ENCODE data around the gene SCAMP2.

DNA sequence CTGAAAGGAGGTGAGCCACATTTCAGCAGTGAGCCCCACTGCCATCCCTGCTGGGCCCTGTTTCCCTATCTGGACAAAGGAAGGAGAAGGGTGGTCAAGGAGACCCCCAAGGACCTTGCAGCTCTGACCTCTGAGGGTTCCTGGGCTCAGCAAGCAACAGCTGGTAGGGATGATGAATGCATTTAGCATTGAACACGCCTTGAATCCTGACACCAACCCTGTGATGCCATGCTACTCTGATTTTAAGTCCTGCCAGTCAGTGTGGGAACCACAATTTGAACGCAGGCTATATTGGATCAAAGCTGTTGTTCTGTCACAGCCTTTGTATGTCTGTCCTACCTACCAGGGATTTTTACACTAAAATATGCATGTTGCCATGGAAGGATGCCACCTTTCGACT lies 23.2 kb upstream of the SCAMP2 start:
- TF ChIP-seq, protein P1, sequence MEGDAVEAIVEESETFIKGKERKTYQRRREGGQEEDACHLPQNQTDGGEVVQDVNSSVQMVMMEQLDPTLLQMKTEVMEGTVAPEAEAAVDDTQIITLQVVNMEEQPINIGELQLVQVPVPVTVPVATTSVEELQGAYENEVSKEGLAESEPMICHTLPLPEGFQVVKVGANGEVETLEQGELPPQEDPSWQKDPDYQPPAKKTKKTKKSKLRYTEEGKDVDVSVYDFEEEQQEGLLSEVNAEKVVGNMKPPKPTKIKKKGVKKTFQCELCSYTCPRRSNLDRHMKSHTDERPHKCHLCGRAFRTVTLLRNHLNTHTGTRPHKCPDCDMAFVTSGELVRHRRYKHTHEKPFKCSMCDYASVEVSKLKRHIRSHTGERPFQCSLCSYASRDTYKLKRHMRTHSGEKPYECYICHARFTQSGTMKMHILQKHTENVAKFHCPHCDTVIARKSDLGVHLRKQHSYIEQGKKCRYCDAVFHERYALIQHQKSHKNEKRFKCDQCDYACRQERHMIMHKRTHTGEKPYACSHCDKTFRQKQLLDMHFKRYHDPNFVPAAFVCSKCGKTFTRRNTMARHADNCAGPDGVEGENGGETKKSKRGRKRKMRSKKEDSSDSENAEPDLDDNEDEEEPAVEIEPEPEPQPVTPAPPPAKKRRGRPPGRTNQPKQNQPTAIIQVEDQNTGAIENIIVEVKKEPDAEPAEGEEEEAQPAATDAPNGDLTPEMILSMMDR (IDR thresholded peaks at IDR 0.05 in 2 of 3, conservative IDR thresholded peaks at IDR 0.05 in 1 of 3; ENCODE audit: borderline replicate concordance in 1 of 3, insufficient read depth in 1 of 3, low read depth in 2 of 3, low read length in 2 of 3): no peak
- TF ChIP-seq SIN3A (IDR thresholded peaks at IDR 0.05; ENCODE audit: low read depth) (no peak), POLR2AphosphoS5 (IDR thresholded peaks at IDR 0.05; ENCODE audit: low read depth, low read length) (no peak), POLR2A (IDR thresholded peaks at IDR 0.05; ENCODE audit: borderline replicate concordance, extremely low read depth, insufficient read depth, insufficient read length) (no peak), TCF7L2 (IDR thresholded peaks at IDR 0.05; ENCODE audit: borderline replicate concordance, extremely low read depth, insufficient read depth, insufficient read length) (no peak), EZH2 (IDR thresholded peaks at IDR 0.05) (no peak), ZNF274 (IDR thresholded peaks at IDR 0.05; ENCODE audit: low read depth, low read length) (no peak), JUND (IDR thresholded peaks at IDR 0.05) (no peak)
- TF ChIP-seq, protein P2, sequence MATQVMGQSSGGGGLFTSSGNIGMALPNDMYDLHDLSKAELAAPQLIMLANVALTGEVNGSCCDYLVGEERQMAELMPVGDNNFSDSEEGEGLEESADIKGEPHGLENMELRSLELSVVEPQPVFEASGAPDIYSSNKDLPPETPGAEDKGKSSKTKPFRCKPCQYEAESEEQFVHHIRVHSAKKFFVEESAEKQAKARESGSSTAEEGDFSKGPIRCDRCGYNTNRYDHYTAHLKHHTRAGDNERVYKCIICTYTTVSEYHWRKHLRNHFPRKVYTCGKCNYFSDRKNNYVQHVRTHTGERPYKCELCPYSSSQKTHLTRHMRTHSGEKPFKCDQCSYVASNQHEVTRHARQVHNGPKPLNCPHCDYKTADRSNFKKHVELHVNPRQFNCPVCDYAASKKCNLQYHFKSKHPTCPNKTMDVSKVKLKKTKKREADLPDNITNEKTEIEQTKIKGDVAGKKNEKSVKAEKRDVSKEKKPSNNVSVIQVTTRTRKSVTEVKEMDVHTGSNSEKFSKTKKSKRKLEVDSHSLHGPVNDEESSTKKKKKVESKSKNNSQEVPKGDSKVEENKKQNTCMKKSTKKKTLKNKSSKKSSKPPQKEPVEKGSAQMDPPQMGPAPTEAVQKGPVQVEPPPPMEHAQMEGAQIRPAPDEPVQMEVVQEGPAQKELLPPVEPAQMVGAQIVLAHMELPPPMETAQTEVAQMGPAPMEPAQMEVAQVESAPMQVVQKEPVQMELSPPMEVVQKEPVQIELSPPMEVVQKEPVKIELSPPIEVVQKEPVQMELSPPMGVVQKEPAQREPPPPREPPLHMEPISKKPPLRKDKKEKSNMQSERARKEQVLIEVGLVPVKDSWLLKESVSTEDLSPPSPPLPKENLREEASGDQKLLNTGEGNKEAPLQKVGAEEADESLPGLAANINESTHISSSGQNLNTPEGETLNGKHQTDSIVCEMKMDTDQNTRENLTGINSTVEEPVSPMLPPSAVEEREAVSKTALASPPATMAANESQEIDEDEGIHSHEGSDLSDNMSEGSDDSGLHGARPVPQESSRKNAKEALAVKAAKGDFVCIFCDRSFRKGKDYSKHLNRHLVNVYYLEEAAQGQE (IDR thresholded peaks at IDR 0.05; ENCODE audit: low read depth): no peak
- TF ChIP-seq, protein P3, sequence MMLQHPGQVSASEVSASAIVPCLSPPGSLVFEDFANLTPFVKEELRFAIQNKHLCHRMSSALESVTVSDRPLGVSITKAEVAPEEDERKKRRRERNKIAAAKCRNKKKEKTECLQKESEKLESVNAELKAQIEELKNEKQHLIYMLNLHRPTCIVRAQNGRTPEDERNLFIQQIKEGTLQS (IDR thresholded peaks at IDR 0.05): no peak

Data from HCT116 (cell line).